Osteocyte (in vitro differentiated cells): ENCODE measurements around the gene CCZ1B. TPM values are rescaled to one million over a fixed set of nuclear protein-coding genes. Genes with fewer than 3 reads are reported as not detected.
"Not testable (repeated sequence)": the region's sequence is repeated elsewhere in the genome, so short reads cannot be mapped to it uniquely, and the experiment has no call there.

Source experiments
- DNase-seq: peaks from one replicate; pipeline ENCODE4 v3.0.0; 2021; ENCODE audit warnings: mixed read lengths; ENCODE audit not compliant: unreplicated experiment; ENCODE audit errors: extremely low spot score
- H3K27ac Mint-ChIP-seq: one replicate; pipeline ENCODE4 v1.8.0; 2021; ENCODE audit warnings: mild to moderate bottlenecking, mixed read lengths; ENCODE audit not compliant: unreplicated experiment
- H3K27me3 Mint-ChIP-seq: one replicate; pipeline ENCODE4 v1.8.0; 2021; ENCODE audit warnings: mixed read lengths; ENCODE audit not compliant: unreplicated experiment
- H3K36me3 Mint-ChIP-seq: one replicate; pipeline ENCODE4 v1.8.0; 2021; ENCODE audit warnings: mixed read lengths; ENCODE audit not compliant: unreplicated experiment
- H3K4me1 Mint-ChIP-seq: one replicate; pipeline ENCODE4 v1.8.0; 2021; ENCODE audit warnings: mixed read lengths; ENCODE audit not compliant: unreplicated experiment
- H3K4me3 Mint-ChIP-seq: one replicate; pipeline ENCODE4 v1.8.0; 2021; ENCODE audit warnings: mild to moderate bottlenecking, moderate library complexity, mixed read lengths; ENCODE audit not compliant: unreplicated experiment
- H3K9me3 Mint-ChIP-seq: one replicate; pipeline ENCODE4 v1.8.0; 2021; ENCODE audit warnings: mixed read lengths; ENCODE audit not compliant: unreplicated experiment
- total RNA-seq: library from RNA; stranded (reverse); gene quantifications from 2 replicates; pipeline ENCODE4 v1.2.1, GENCODE V29; 2021

Gene CCZ1B
- total RNA-seq, 1 donor from 2014 or later, result 70.2 TPM

GRCh38 chr7:6807959-6808358 is 18.1 kb downstream of the CCZ1B start:
- H3K36me3 Mint-ChIP-seq, H3K9me3 Mint-ChIP-seq, H3K27ac Mint-ChIP-seq, H3K27me3 Mint-ChIP-seq, DNase-seq, H3K4me1 Mint-ChIP-seq, H3K4me3 Mint-ChIP-seq: not testable (repeated sequence)

- H3K27me3 Mint-ChIP-seq, H3K9me3 Mint-ChIP-seq, H3K4me1 Mint-ChIP-seq, H3K36me3 Mint-ChIP-seq, H3K27ac Mint-ChIP-seq, DNase-seq, H3K4me3 Mint-ChIP-seq: not testable (repeated sequence)
Measured at GRCh38 chr7:6807393-6807918, 18.6 kb downstream of the CCZ1B start.

GRCh38 chr7:6800331-6800730 is 25.7 kb downstream of the CCZ1B start:
- not testable (repeated sequence) for H3K27me3 Mint-ChIP-seq, H3K9me3 Mint-ChIP-seq, H3K27ac Mint-ChIP-seq, H3K4me3 Mint-ChIP-seq, H3K4me1 Mint-ChIP-seq, H3K36me3 Mint-ChIP-seq, DNase-seq

GRCh38 chr7:6799887-6800286 is 26.2 kb downstream of the CCZ1B start:
- H3K9me3 Mint-ChIP-seq, H3K4me3 Mint-ChIP-seq, H3K36me3 Mint-ChIP-seq, H3K27ac Mint-ChIP-seq, DNase-seq, H3K27me3 Mint-ChIP-seq, H3K4me1 Mint-ChIP-seq: not testable (repeated sequence)

- not testable (repeated sequence) for H3K4me3 Mint-ChIP-seq, H3K36me3 Mint-ChIP-seq, H3K4me1 Mint-ChIP-seq, H3K9me3 Mint-ChIP-seq, H3K27ac Mint-ChIP-seq, DNase-seq, H3K27me3 Mint-ChIP-seq
Measured at GRCh38 chr7:6798047-6798446, 28.0 kb downstream of the CCZ1B start.

GRCh38 chr7:6797218-6797617 is 28.9 kb downstream of the CCZ1B start:
- H3K36me3 Mint-ChIP-seq, H3K27ac Mint-ChIP-seq, H3K9me3 Mint-ChIP-seq, H3K27me3 Mint-ChIP-seq, DNase-seq, H3K4me3 Mint-ChIP-seq, H3K4me1 Mint-ChIP-seq: not testable (repeated sequence)

- not testable (repeated sequence) for H3K4me3 Mint-ChIP-seq, H3K9me3 Mint-ChIP-seq, H3K36me3 Mint-ChIP-seq, DNase-seq, H3K27me3 Mint-ChIP-seq, H3K4me1 Mint-ChIP-seq
- H3K27ac Mint-ChIP-seq, result peak overlapping the region; percentile 52
Measured at GRCh38 chr7:6794276-6794675, 31.8 kb downstream of the CCZ1B start.

GRCh38 chr7:6792113-6792872 is 33.8 kb downstream of the CCZ1B start:
- not testable (repeated sequence) for H3K4me1 Mint-ChIP-seq, H3K36me3 Mint-ChIP-seq, H3K4me3 Mint-ChIP-seq, H3K9me3 Mint-ChIP-seq, DNase-seq, H3K27me3 Mint-ChIP-seq
- peak overlapping the region; percentile 71 for H3K27ac Mint-ChIP-seq

- not testable (repeated sequence) for H3K27me3 Mint-ChIP-seq, H3K27ac Mint-ChIP-seq, H3K4me3 Mint-ChIP-seq, H3K9me3 Mint-ChIP-seq, DNase-seq, H3K36me3 Mint-ChIP-seq, H3K4me1 Mint-ChIP-seq
Measured at GRCh38 chr7:6789353-6789752, 36.7 kb downstream of the CCZ1B start.

- not testable (repeated sequence) for H3K4me3 Mint-ChIP-seq, H3K27me3 Mint-ChIP-seq, H3K4me1 Mint-ChIP-seq, DNase-seq, H3K27ac Mint-ChIP-seq, H3K36me3 Mint-ChIP-seq, H3K9me3 Mint-ChIP-seq
Measured at GRCh38 chr7:6781581-6781980, 44.5 kb downstream of the CCZ1B start.

- DNase-seq, H3K4me1 Mint-ChIP-seq, H3K9me3 Mint-ChIP-seq, H3K27ac Mint-ChIP-seq, H3K27me3 Mint-ChIP-seq, H3K36me3 Mint-ChIP-seq, H3K4me3 Mint-ChIP-seq: not testable (repeated sequence)
Measured at GRCh38 chr7:6761186-6761585, 64.9 kb downstream of the CCZ1B start.

GRCh38 chr7:6753964-6754363 is 72.1 kb downstream of the CCZ1B start, which contains the start of gene RSPH10B2:
Gene RSPH10B2 (plus strand): TSS chr7:6754103. CDS start chr7:6757678, 3,575 bp downstream.
- H3K27ac Mint-ChIP-seq, result not testable (repeated sequence)

More at GRCh38 chr7:6753964-6754363, 72.1 kb downstream of the CCZ1B start, which contains the start of gene RSPH10B2:
- not testable (repeated sequence) for H3K4me3 Mint-ChIP-seq, H3K36me3 Mint-ChIP-seq, H3K27me3 Mint-ChIP-seq, H3K4me1 Mint-ChIP-seq, DNase-seq, H3K9me3 Mint-ChIP-seq
